Natural killer cell (primary cell): ENCODE results near the gene DCTD. TPM values are rescaled to one million over a fixed set of nuclear protein-coding genes. Genes with fewer than 3 reads are reported as not detected.

ENCODE experiments used
- ATAC-seq, 3 donors: fragments of 150-1000 bp in 2 of 3; fragments of 200-7000 bp in 1 of 3; cut with Tn5 transposase; 1 replicate in 1 of 3; 2 replicates in 2 of 3; pipeline ENCODE4 v1.10.0; 2021; ENCODE audit warnings: mild to moderate bottlenecking in 2 of 3, moderate library complexity in 2 of 3
- DNase-seq, 2 donors: peaks; one replicate each; pipeline versions ENCODE4 v3.0.0 to v3.0.0-alpha.2; 2013 to 2021; ENCODE audit warnings: mixed read lengths in 1 of 2
- H3K27ac ChIP-seq: one replicate; pipeline ENCODE4 v1.5.1; 2013; ENCODE audit warnings: mild to moderate bottlenecking, low read length
- H3K27me3 ChIP-seq: one replicate; pipeline ENCODE4 v1.6.1; 2013; ENCODE audit warnings: low read length; ENCODE audit not compliant: control insufficient read depth, insufficient read depth
- H3K36me3 ChIP-seq: one replicate; pipeline ENCODE4 v1.6.1; 2013; ENCODE audit warnings: low read length; ENCODE audit not compliant: control insufficient read depth, insufficient read depth
- H3K4me1 ChIP-seq: one replicate; pipeline ENCODE4 v1.6.1; 2013; ENCODE audit warnings: low read length; ENCODE audit not compliant: control insufficient read depth, insufficient read depth
- H3K4me3 ChIP-seq: one replicate; pipeline ENCODE4 v1.5.1; 2013; ENCODE audit warnings: low read length
- H3K9me3 ChIP-seq: one replicate; pipeline ENCODE4 v1.6.1; 2013; ENCODE audit warnings: low read length; ENCODE audit not compliant: control insufficient read depth, insufficient read depth
- H3K27ac Mint-ChIP-seq, 2 donors: one replicate each; pipeline ENCODE4 v1.8.0; 2022; ENCODE audit warnings: mild to moderate bottlenecking in 2 of 2, mixed read lengths in 2 of 2, moderate library complexity in 1 of 2
- H3K27me3 Mint-ChIP-seq, 2 donors: one replicate each; pipeline ENCODE4 v1.8.0; 2022; ENCODE audit warnings: low read depth in 2 of 2, mixed read lengths in 2 of 2
- H3K36me3 Mint-ChIP-seq: one replicate; pipeline ENCODE4 v1.8.0; 2022; ENCODE audit warnings: mixed read lengths
- H3K4me1 Mint-ChIP-seq, 2 donors: one replicate each; pipeline ENCODE4 v1.8.0; 2022; ENCODE audit warnings: mixed read lengths in 2 of 2
- H3K4me3 Mint-ChIP-seq: one replicate; pipeline ENCODE4 v1.8.0; 2022; ENCODE audit warnings: mild to moderate bottlenecking, moderate library complexity, mixed read lengths
- H3K9me3 Mint-ChIP-seq, 2 donors: one replicate each; pipeline ENCODE4 v1.8.0; 2022; ENCODE audit warnings: mixed read lengths in 2 of 2
- CTCF ChIP-seq: fragments of 200-600 bp; IDR thresholded peaks from one replicate; pipeline ENCODE4 v1.8.0; 2022; ENCODE audit warnings: antibody characterized with exemption
- WGBS: methylation state at CpG from one replicate; pipeline ENCODE4 v1.1.7; 2013; ENCODE audit warnings: missing lambda C conversion rate; ENCODE audit not compliant: insufficient coverage; 5-methylcytosine and 5-hydroxymethylcytosine counted together
- intact Hi-C: fragments of 100-400 bp; cut with micrococcal nuclease; formaldehyde crosslinking; loops from one replicate; pipeline ENCODE4 v1.14.2; 2022
- total RNA-seq, 4 donors: library from RNA; stranded (reverse); fragments of 120-200 nt in 1 of 4; gene quantifications; one replicate each; pipeline versions ENCODE4 v1.2.3 to v1.2.4, GENCODE V29; 2013 to 2022

Gene DCTD
- total RNA-seq, 3 donors from 2014 or later (not counting 1 experiment from before 2014, with no cell fraction given), result 57.2 to 68.2 (median 68.1) TPM

DNA sequence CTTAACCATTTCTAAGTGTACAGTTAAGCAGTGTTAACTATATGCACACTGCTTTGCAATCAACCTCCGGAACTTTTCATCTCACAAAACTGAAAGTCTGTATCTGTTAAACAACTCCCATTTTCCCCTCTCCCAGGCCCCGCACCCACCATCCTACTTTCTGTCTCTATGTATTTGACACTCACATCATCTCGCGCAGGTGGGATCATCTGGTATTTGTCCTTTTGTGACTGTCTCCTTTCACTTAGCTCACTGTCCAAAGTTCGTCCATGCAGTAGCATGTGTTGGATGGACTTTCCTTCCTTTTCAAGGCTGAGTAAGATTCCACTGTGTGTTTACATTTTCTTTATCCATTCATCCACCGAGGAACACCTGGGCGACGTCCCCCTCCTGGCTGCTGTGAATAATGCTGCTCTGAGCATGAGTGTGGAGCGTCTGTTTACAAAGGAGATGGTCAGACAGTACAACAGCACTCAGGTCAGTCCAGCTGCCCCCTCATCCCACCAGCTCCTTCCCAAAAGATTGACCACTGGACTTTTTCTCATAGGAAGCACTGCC lies 39.8 kb downstream of the DCTD start:
- H3K4me1 Mint-ChIP-seq, result peaks cover 5% of the 10 kb centered on the region in 2 donors
- no peaks in the 10 kb centered on the region for H3K36me3 Mint-ChIP-seq
- H3K27ac Mint-ChIP-seq, result no peak overlapping the region
- WGBS, result 93% methylated on average over 9 of the region's 9 CpGs
- Histone ChIP-seq H3K36me3 (peaks cover 6% of the 10 kb centered on the region), H3K4me3 (no peak overlapping the region), H3K9me3 (no peaks in the 10 kb centered on the region), H3K27ac (no peak overlapping the region), H3K4me1 (no peaks in the 10 kb centered on the region), H3K27me3 (no peaks in the 10 kb centered on the region)
- intact Hi-C loops, result no loop called here
- DNase-seq (no peak), ATAC-seq (no peak)
- H3K9me3 Mint-ChIP-seq, result no peaks in the 10 kb centered on the region
- TF ChIP-seq CTCF, result no peak
- H3K27me3 Mint-ChIP-seq, result no peaks in the 10 kb centered on the region
- H3K4me3 Mint-ChIP-seq, result no peak overlapping the region

- Histone ChIP-seq H3K4me3 (no peak overlapping the region), H3K36me3 (peaks cover 6% of the 10 kb centered on the region), H3K27me3 (no peaks in the 10 kb centered on the region), H3K4me1 (no peaks in the 10 kb centered on the region), H3K27ac (no peak overlapping the region), H3K9me3 (no peaks in the 10 kb centered on the region)
- 95% methylated on average over 8 of the region's 8 CpGs for WGBS
- Mint-ChIP-seq H3K36me3 (no peaks in the 10 kb centered on the region), H3K9me3 (no peaks in the 10 kb centered on the region), H3K27me3 (no peaks in the 10 kb centered on the region), H3K4me3 (no peak overlapping the region), H3K4me1 (peaks cover 5% of the 10 kb centered on the region in 2 donors), H3K27ac (no peak overlapping the region)
- TF ChIP-seq CTCF, result no peak
- DNase-seq (no peak), ATAC-seq (no peak)
- intact Hi-C loops, result no loop called here
Observed at GRCh38 chr4:182876427-182876826, 40.8 kb downstream of the DCTD start.

- Histone ChIP-seq H3K27me3 (no peaks in the 10 kb centered on the region), H3K36me3 (no peaks in the 10 kb centered on the region), H3K4me1 (no peaks in the 10 kb centered on the region), H3K4me3 (no peak overlapping the region), H3K9me3 (no peaks in the 10 kb centered on the region), H3K27ac (no peak overlapping the region)
- Mint-ChIP-seq H3K9me3 (no peaks in the 10 kb centered on the region), H3K4me3 (no peak overlapping the region), H3K4me1 (peaks cover 5% of the 10 kb centered on the region in 2 donors), H3K27ac (no peak overlapping the region), H3K36me3 (no peaks in the 10 kb centered on the region), H3K27me3 (no peaks in the 10 kb centered on the region)
- intact Hi-C loops, result no loop called here
- DNase-seq (no peak), ATAC-seq (no peak)
- 95% methylated on average over 20 of the region's 20 CpGs for WGBS
- no peak for TF ChIP-seq CTCF
Observed at GRCh38 chr4:182875453-182876405, 41.5 kb downstream of the DCTD start.
